Measurements from ENCODE around the gene SNX25.

DNA sequence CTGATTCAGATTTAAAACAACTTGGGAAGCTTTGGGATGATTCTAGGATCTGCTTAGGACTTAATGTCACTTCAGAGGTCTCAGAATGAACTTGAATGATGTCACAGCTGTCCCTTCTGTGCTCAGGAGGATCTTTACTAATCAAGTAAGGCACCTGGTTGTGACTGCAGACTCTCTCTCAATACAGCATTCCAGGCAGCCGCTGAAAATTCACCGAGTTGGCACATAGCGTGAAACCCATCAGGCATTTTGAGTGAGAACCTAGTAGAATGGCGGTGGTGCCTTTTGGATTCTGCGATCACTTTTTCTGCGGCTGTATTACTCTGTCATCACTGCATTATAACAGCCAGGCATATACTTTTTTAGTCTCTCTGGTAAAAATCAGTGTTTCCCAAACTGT lies 16.5 kb downstream of the SNX25 start:
- TF ChIP-seq POLR2AphosphoS5 (IDR thresholded peaks at IDR 0.05; ENCODE audit: low read depth, low read length): no peak
- no peak for TF ChIP-seq TAF1 (IDR thresholded peaks at IDR 0.05; ENCODE audit: borderline replicate concordance, insufficient read depth, low read length)
- TF ChIP-seq, protein P1, sequence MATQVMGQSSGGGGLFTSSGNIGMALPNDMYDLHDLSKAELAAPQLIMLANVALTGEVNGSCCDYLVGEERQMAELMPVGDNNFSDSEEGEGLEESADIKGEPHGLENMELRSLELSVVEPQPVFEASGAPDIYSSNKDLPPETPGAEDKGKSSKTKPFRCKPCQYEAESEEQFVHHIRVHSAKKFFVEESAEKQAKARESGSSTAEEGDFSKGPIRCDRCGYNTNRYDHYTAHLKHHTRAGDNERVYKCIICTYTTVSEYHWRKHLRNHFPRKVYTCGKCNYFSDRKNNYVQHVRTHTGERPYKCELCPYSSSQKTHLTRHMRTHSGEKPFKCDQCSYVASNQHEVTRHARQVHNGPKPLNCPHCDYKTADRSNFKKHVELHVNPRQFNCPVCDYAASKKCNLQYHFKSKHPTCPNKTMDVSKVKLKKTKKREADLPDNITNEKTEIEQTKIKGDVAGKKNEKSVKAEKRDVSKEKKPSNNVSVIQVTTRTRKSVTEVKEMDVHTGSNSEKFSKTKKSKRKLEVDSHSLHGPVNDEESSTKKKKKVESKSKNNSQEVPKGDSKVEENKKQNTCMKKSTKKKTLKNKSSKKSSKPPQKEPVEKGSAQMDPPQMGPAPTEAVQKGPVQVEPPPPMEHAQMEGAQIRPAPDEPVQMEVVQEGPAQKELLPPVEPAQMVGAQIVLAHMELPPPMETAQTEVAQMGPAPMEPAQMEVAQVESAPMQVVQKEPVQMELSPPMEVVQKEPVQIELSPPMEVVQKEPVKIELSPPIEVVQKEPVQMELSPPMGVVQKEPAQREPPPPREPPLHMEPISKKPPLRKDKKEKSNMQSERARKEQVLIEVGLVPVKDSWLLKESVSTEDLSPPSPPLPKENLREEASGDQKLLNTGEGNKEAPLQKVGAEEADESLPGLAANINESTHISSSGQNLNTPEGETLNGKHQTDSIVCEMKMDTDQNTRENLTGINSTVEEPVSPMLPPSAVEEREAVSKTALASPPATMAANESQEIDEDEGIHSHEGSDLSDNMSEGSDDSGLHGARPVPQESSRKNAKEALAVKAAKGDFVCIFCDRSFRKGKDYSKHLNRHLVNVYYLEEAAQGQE (IDR thresholded peaks at IDR 0.05; ENCODE audit: insufficient read depth in 1 of 2, low read depth in 2 of 2, low read length in 2 of 2): no peak
- TF ChIP-seq SIN3A (IDR thresholded peaks at IDR 0.05; ENCODE audit: borderline replicate concordance, insufficient read depth, low read length): no peak
